HG03196 (cell line): ENCODE results near the gene GJB3.
"Not testable (repeated sequence)": the region's sequence is repeated elsewhere in the genome, so short reads cannot be mapped to it uniquely, and the experiment has no call there.

Experiments used
- ATAC-seq: cut with Tn5 transposase; IDR thresholded peaks from one replicate; pipeline ENCODE4 v1.9.1; 2021; ENCODE audit not compliant: unreplicated experiment

GJB3 gene

DNA sequence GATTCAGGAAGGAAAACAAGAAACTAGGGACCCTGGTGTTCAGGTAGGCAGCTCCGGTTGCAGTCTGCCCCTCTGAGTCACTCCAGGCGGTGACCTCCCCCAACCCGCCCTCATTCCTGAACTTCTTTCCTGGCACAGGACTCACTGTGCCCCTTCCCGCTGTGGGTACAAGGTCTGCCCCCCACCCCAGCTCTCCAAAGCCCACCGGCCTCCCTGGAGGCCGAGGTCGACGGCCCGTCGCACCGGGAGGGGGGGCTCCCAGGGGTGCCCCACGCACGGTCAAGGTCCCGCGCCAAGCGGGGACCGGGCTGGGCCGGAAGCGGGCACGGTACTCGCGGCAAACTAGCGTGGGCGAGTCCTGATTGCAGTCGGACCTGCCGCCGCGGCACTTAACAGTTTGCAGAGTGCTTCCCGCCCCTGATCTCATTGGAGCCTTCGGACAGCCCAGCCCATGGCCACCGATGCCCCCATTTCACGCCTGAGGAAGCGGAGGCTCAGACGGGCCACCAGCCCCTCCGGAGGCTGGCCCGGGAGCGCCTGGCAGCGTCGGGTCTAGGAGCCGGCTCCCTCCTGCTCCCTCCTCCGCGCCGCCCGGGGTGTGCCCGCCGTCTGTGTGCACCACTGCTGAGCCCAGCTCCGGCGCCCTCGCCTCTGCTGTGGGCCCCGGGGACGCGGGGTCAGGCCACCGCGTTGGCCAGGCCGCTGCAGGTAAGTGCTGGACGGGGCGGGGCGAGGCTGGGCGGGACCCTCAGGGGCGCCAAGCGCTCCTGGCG, at the start of gene GJB3:
Gene GJB3, plus strand, starts transcription at position 144 of the 773 bp plus-strand sequence. CDS start 3,549 bp downstream, outside the sequence.
- no peak for ATAC-seq

GRCh38 chr1:34732831-34733230, 48.2 kb upstream of the GJB3 start:
- ATAC-seq = not testable (repeated sequence)

DNA sequence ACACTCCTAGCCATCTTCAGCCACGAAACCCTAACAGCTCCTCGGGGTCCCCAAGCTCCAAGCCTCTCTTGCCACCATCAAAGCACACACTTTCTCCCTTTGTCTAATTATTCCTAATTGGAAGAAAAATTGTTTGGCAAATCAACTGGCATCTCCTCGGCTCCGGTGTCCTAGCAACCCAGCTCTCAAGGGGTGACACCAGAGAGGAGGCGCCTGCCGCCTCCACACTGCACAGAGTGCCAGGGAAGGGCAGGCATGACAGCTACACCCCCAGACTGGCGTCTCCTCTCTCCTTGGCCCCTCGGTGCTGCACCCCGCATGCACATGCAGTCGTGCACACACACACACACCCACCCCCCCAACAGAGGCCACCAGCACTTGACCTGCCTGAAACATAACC, 44.3 kb upstream of the GJB3 start:
- no peak for ATAC-seq

GRCh38 chr1:34737236-34737635, 43.8 kb upstream of the GJB3 start:
- ATAC-seq = not testable (repeated sequence)

- ATAC-seq = no peak
Observed at GRCh38 chr1:34739613-34740012, 41.4 kb upstream of the GJB3 start.

GRCh38 chr1:34740161-34740868, 40.7 kb upstream of the GJB3 start:
- no peak for ATAC-seq

- ATAC-seq = no peak
Observed at GRCh38 chr1:34742667-34743270, 38.2 kb upstream of the GJB3 start.

DNA sequence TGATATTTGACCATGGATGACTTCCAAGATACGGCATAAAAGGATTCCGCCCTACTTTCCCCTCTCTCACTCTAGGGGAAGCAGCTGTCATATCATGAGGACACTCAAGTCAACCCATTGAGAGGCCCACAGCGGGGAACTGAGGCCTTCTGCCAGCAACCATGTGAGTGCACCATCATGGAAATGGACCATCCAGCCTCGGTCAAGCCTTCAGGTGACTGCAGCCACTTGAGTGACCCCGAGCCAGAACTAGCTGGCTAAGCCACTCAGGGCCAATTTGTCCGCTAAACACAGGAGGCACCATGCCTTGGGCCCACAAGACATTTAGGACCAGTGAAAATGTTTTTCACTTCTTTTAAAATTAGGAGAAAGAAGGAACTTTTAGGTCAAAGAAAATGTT, 37.2 kb upstream of the GJB3 start:
- no peak for ATAC-seq

DNA sequence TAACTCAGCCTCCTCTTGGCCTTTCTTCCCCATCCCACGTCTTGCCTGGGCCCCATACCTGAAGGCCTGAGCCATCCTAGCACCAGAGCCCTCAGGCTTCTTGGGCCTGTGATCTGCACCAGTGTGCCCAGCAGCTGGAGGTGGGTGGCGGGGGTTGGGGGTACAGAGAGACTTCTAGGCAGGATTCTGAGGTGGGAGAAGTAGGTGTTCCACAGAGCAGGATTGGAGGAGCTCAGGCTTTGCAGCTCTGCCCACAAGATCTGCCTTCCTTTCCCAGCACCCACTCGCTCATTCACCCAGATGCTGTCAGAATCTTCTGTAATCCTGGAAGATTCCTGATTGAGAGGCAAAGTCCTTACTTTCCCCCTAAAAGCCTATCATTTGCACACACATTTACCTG, 36.2 kb upstream of the GJB3 start:
- no peak for ATAC-seq

- no peak for ATAC-seq
Observed at GRCh38 chr1:34745666-34746065, 35.3 kb upstream of the GJB3 start.

GRCh38 chr1:34746101-34746500, 34.9 kb upstream of the GJB3 start:
- no peak for ATAC-seq

DNA sequence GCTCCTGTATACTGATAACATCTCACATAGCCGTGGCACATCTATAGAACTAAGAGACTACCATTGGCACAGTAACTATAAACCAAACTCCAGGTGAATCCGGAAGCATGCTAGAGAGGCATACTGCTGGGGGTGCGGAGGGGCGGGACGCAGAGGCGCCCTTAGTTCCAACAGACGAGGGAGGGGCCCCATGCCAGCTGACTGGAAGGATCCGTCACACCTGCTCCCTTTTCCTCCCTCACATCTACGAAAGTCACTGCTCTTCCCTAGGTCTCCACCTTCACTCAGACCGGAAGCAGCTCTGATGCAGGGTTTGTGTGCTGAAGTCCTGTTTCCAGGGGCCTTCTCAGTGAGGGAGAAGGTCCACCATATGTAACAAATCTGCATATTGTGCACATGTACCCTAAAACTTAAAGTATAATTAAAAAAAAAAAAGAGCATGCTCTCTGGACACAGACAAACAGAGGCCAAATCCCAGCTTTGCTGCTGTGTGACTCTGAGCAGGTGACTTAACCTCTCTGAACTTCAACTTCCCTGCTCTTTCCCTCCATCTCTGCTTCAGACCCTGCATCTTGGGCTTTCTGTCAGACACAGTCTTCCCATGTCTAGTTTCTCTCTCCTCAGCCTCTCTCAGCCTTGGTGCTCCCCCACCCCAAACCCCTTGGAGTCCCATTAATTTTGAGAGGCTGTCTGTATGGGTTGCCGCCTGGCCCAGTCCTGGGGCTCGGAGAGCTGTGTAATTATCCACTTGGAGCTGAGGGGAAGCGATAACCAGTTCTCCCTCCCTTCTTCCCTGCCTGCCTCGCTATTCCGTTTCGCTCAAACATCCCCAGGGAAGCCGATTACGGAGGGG, 34.0 kb upstream of the GJB3 start:
- no peak for ATAC-seq

- no peak for ATAC-seq
Observed at GRCh38 chr1:34747638-34747941, 33.4 kb upstream of the GJB3 start.

DNA sequence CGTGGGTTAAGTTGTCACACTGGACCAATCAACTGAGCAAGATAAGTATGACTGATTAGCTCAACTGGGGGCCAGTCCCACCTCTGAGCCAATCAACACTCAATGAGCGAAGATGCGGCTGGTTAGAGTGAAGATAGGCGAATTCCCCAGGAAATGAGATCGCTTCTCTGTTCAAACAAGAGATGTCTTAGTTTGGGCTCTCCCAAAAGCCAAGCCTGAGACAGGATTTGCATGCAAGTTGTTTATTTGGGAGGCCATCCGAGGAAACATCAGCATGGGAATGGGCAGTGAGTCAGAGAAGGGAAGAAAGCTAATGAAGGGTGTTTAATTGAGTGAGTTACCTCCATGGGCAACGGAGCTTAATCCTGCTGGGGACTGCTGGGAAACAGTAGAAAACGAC, 31.0 kb upstream of the GJB3 start:
- ATAC-seq = no peak

DNA sequence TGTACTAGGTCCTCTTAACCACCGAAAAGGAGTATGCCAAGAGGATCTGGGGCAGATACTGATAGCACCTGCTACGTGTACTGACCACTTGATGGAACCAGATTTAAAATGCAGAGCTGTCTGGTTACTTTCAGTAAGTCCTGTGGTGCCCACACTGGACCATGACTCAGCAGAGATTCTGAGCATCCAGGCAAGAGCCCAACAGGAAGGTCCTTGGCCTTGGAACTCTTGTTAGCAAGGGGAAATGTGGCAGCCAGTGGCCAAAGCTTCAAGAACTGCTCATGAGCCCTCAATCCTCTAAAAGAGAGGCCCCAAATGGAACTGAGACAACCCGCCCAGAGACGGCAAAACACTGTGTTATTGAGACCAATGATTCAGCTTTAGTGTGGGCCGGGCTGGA, 30.4 kb upstream of the GJB3 start:
- ATAC-seq = no peak

DNA sequence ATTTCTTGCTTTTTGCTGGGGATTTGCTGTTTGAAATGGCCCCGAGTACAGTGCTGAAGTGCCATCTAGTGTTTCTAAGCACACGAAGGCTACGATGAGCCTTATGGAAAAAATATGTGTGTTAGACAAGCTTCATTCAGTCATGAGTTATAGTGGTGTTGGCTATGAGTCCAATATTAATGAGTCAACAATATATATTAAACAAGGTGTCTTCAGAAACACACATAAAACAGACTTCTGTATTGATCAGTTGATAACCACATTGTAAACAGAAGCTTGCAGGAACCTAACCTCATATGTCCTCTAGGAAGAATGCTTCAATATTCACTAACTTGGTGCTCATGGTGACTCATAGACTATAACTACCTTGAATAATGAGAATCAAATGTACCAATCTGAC, 27.9 kb upstream of the GJB3 start:
- ATAC-seq = no peak

DNA sequence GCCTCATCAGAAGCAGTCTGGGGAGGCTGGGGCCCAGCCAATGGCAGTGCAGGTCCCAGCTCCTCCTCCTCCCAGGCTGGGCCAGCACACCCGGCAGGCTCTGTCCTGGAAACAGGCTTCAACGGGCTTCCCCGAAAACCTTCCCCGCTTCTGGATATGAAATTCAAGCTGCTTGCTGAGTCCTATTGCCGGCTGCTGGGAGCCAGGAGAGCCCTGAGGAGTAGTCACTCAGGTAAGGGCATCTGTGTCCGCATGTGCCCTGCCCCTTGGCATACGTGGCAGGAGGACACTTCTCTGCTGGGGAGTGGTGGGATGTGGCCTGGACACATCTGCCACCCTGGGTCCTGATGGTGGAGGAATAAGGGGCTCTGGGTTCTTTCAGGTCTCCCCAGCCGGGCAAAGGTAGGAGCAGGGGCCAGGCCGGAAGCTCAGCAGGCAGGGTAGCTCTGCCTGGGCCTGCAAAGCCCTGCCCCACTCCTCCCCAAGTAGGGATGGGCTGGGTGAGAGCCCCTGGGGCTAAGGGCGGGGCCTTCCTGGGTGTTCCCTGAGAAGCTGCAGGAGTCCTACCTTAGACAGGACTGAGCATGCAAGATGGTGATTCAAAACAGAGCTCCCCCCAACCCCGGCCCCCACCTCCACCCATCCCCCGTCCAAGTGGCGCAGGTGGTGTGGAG, 25.9 kb upstream of the GJB3 start, which contains the start of gene GJB5:
Gene GJB5, plus strand, starts transcription at position 84 of the 674 bp plus-strand sequence. CDS start 2,284 bp downstream, outside the sequence.
- ATAC-seq = no peak

GRCh38 chr1:34755961-34756360, 25.1 kb upstream of the GJB3 start:
- ATAC-seq = no peak

DNA sequence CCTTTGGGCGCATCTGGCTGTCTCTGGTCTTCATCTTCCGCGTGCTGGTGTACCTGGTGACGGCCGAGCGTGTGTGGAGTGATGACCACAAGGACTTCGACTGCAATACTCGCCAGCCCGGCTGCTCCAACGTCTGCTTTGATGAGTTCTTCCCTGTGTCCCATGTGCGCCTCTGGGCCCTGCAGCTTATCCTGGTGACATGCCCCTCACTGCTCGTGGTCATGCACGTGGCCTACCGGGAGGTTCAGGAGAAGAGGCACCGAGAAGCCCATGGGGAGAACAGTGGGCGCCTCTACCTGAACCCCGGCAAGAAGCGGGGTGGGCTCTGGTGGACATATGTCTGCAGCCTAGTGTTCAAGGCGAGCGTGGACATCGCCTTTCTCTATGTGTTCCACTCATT, 23.6 kb upstream of the GJB3 start:
- ATAC-seq = no peak

DNA sequence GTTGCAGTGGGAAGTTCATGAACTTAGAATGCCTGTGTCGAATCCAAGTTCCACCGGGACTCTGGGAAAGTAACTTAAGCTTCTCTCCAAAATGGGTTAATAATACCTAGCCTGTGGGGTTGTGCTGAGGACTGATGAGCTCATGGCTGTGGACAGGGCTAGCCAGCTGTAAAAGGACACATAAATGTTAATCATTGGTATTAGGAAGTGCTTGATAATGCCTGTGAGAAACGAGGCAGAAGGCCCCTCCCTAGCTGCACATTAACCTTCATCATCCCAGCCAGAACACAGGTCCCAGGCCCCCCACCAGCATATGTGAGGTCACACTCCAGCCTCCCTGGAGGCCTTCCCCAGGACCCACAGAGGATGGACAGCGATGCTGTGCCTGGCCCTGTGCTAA, 22.3 kb upstream of the GJB3 start:
- no peak for ATAC-seq
